T-helper 1 cell (primary cell): ENCODE results near the gene GRB2.
"Not testable (repeated sequence)": the region's sequence is repeated elsewhere in the genome, so short reads cannot be mapped to it uniquely, and the experiment has no call there.

Experiments
- DNase-seq, 5 donors: peaks; one replicate each; pipeline ENCODE4 v3.0.0-alpha.2; 2012 to 2020

The GRB2 gene

GRCh38 chr17:75348386-75349012 is 57.0 kb downstream of the GRB2 start:
- no peak for DNase-seq

DNA sequence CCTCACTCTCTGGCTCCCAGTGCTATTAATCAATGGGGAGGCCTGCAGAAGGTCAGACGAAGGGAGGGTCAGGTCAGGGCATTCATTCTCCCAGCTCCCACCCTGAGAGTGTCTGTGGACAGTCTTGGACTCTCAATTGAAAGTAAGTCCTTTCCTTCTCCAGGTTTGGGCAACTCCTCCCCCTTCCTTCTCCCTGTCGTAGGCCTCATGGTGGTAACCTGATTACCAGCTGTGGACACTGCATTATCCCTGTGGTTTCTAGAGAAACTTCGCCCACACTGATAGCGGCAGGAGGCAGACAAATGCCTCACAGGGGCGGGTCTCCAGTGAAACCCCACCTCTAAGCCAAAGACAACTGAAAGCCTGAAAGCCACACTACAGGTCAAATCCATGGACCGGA is 58.6 kb downstream of the GRB2 start:
- DNase-seq = no peak

DNA sequence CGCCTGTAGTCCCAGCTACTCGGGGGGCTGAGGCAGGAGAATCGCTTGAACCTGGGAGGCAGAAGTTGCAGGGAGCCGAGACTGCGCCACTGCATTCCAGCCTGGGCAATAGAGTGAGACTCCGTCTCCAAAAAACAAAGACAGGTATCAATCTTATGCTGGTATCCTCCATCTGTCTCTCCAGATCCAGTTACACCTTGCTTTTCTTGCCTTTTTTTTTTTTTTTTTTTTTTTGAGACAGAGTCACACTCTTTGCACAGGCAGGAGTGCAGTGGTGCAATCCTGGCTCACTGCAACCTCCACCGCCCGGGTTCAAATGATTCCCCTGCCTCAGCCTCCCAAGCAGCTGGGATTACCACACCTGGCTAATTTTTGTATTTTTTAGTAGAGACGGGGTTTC is 59.1 kb downstream of the GRB2 start:
- not testable (repeated sequence) for DNase-seq

- DNase-seq = peak in 3 of 5 donors; percentile 17 to 26 (median 23)
Measured at GRCh38 chr17:75345514-75346167, 59.8 kb downstream of the GRB2 start.

- no peak for DNase-seq
Measured at GRCh38 chr17:75344666-75345065, 60.8 kb downstream of the GRB2 start.

DNA sequence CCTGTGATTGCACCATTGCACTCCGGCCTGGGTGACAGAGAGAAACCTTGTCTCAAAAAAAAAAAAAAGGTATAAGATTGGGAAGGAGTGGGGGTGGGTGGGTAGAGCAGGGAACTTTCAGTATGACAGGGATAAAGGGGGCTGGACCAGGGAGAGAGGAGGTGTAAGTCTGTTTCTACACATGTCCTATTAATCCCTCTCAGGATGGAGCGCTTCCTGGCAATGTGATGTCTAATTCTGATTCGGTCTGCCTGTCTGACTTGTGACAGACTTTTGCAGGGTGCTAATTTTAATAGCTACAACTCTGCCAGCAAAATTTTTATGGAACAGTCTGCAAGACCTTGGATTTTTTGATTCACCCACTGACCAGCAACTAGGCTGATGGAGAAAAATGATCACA is 62.5 kb downstream of the GRB2 start:
- no peak for DNase-seq

DNA sequence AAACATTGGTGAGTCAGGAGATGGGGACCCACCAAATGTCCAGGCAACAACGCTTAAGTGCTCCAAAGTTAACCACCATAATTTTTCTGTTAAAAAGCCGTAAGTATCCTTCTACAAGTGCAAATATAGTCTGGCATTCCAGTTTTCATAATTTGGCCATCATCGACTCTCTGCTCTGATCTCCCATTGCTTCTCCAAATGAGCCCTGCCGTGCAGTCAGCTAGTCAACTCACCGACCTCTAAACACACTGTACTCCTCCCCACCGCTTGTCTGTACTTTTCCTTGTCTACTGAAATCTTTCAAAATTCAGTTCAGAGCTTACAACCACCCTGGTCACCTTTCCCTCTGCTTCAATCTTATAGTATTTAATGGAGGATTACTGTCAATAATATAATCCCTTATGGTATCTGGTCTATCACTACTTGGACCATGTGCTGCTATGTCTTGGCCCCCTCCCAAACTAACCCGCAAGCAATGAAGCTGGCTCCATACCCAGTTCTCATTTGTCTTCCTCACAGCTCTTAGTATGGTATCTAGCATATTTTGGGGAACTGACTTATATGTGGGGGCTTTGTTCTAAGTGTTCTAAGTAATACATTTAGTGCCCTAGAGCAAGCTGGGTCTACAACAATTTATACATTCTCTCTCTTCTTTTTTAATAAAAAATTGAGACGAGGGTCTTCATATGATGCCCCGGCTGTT is 63.5 kb downstream of the GRB2 start:
- no peak for DNase-seq

- DNase-seq = no peak
Measured at GRCh38 chr17:75340631-75341030, 64.8 kb downstream of the GRB2 start.

DNA sequence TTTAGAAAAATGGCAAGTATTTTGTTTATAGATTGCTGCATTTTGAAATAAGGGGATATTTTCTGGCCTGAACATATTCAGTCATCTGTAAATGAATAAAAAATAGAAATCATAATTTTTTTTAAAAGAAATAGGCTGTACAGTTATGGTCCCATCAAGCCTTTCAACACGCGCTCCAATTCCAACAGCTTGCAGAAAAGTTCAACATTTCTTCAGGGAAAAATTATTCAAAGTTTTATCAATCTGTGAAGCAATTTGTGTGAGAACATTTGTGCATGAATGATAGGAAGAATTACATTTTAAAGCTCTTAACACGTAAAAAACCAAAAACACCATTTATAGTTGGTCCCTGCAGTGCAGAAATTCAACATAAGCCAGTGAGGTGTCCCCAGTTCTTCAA is 65.5 kb downstream of the GRB2 start:
- no peak for DNase-seq

DNA sequence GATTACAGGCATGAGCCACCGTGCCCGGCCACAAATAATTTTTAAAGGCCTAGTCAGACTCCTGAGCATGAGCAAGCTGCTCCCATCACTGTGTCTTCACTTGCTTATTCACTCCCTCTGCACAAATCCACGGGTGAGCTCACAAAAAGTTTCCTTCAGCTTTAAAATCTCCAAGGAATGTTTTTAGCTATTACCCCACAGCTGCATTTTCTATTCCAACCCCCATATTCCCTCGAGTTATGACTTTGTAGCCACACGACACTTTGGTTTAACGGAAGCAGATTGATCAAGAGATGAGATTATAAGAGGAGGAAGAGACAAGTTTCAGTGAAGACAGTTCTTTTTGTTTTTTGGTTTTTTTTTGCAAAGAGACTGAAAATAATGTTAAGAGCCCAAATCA is 67.1 kb downstream of the GRB2 start:
- peak in 1 of 5 donors; percentile 48 for DNase-seq

- no peak for DNase-seq
Measured at GRCh38 chr17:75335315-75335714, 70.2 kb downstream of the GRB2 start.

GRCh38 chr17:75334723-75335122 is 70.8 kb downstream of the GRB2 start:
- DNase-seq = no peak

DNA sequence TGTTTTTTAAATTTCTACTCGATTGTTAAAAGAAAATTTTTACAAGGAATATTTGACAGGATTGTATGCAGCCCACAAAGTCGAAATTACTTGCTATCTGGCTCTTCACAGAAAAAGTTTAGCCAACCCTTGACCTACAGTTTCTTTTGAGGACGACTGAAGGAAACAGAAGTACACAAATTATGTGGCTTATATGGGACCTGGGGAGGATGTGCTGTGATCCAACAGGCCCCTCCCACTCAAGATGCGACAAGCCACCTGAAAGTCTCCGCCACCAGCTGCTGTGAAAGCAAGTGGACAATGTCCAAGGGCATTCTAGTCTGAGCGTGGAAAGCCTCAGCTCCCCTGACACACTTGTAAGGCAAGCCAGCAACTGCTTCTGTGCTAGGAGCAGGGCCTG is 73.8 kb downstream of the GRB2 start:
- DNase-seq = no peak

DNA sequence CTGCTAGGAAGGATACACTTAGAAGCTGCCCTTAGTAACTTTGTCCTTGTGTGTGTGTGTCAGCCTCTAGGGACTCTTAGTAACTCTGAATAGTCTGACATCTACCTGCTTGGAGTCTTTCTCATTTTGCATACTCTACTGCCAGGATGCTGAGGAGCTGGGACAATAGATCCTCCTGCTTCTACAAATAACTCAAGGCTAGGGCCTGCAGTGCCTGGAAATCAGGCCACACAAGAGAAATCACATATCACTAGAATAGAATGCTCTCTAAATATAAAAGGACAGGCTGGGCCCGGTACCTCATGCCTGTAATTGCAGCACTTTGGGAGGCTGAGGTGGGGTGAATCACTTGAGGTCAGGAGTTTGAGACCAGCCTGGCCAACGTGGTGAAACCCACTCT is 77.7 kb downstream of the GRB2 start:
- no peak for DNase-seq

- no peak for DNase-seq
Measured at GRCh38 chr17:75326226-75326848, 79.1 kb downstream of the GRB2 start.

DNA sequence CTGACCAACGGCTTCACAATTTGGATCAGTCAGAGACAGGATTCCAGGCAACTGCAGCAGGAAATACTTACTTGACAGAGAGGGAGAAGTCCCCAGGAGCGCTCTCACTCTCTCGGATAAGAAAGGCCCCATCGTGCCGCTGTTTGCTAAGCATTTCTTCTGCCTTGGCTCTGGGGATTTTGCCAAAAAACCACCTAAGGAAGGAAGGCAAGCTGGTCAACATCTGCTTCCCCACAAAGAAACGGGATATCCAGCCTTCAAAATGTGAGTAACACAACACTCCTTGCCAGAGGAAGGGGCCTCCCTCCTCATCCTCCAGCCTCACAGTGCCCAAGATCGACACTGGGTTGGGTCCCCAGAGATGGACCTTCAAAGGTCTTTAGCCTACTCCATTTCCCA is 79.7 kb downstream of the GRB2 start:
- no peak for DNase-seq

DNA sequence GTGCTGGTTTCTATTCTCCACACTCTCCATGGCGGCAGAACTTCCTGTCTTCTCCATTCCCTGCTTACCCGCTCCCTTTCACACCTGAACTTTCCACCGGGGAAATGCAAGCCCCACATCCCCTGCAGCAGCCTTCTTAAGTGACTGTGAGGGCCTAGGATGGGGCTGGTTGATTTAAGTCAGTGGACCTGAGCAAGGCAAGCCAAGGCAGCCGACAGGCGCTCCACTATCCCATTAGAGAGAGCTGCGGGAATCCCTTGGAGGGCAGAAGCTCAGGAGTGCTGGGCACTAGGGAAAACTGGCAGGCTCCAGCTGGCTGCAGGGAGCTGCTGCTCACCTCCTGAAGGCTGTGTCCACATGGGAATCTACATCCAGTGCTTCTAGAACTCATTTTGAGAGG is 80.1 kb downstream of the GRB2 start:
- no peak for DNase-seq

DNA sequence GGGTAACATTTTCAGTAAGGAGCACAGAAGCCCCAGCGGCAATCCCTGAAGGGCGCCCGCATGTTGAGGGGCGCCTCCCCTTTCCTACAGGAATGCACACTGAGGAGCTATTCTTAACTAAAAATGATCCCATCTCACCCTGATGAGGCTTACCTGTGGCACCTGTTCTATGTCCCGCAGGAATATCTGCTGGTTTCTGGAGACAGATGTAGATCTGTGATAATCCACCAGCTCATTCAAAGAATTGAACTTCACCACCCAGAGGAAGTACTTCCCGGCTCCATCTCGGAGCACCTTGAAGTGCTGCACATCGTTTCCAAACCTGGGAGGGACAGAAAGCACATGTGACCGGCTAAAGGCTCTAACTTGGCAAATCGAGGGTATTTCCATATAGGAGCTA is 84.0 kb downstream of the GRB2 start:
- no peak for DNase-seq

- DNase-seq = no peak
Measured at GRCh38 chr17:75319904-75320691, 85.4 kb downstream of the GRB2 start.

GRCh38 chr17:75318615-75319222 is 86.8 kb downstream of the GRB2 start:
- DNase-seq = no peak

DNA sequence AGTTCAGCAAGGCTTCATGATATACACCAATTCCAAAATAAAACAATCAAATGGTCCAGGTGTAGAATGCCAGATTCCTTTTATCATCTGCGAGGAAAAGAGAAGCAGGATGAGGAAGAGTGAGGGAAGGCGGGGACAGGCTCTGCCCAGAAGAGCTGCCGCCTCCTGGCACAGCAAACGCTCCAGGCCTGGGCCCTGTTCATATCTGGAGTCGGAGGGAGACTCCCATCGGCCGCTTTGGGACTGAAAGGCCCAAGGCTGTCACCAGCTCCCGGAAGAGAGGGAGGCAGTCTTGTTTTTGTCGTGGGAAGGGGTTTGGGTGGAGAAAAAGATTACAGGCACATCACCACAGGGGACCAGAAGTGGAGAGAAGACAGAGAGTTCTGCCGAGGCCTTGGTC is 87.3 kb downstream of the GRB2 start:
- no peak for DNase-seq

- no peak for DNase-seq
Measured at GRCh38 chr17:75317671-75318070, 87.8 kb downstream of the GRB2 start.

DNA sequence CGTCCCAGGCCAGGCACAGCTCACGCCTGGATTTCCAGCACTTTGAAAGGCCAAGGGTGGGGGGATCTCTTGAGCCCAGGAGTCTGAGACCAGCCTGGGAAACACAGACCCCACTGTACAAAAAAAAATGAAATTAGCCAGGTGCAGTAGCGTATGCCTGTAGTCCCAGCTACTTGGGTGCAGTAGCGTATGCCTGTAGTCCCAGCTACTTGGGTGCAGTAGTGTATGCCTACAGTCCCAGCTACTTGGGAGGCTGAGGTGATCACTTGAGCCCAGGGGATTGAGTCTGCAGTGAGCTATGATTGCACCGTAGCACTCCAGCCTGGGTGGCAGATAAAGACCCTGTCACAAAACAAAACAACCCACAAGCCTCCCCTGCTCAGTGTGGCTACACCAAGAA is 89.2 kb downstream of the GRB2 start:
- no peak for DNase-seq
